Effector memory CD4-positive, alpha-beta T cell (primary cell): ENCODE data around the gene TFR2.

ENCODE experiments used
- DNase-seq, 3 donors: peaks; one replicate each; pipeline ENCODE4 v3.0.0-alpha.2; 2020
- H3K27ac ChIP-seq: 2 replicates; pipeline ENCODE4 v1.7.0; 2013; ENCODE audit warnings: mild to moderate bottlenecking, low read length, moderate library complexity; ENCODE audit not compliant: insufficient read depth, poor library complexity, severe bottlenecking
- H3K27me3 ChIP-seq: replicated peaks from 2 replicates; pipeline ENCODE4 v1.7.0; 2013; ENCODE audit warnings: mild to moderate bottlenecking, low read length; ENCODE audit not compliant: insufficient read depth, control insufficient read depth, poor library complexity, severe bottlenecking
- H3K36me3 ChIP-seq: 2 replicates; pipeline ENCODE4 v1.7.0; 2013; ENCODE audit warnings: mild to moderate bottlenecking, low read length, moderate library complexity; ENCODE audit not compliant: control insufficient read depth, insufficient read depth
- H3K4me1 ChIP-seq: 2 replicates; pipeline ENCODE4 v1.7.0; 2013; ENCODE audit warnings: low read length, mild to moderate bottlenecking; ENCODE audit not compliant: control insufficient read depth, insufficient read depth, poor library complexity, severe bottlenecking
- H3K4me3 ChIP-seq: 2 replicates; pipeline ENCODE4 v1.7.0; 2013; ENCODE audit warnings: low read length, low read depth, mild to moderate bottlenecking; ENCODE audit not compliant: insufficient read depth, poor library complexity, severe bottlenecking
- H3K9me3 ChIP-seq: 2 replicates; pipeline ENCODE4 v1.7.0; 2013; ENCODE audit warnings: mild to moderate bottlenecking, low read length, moderate library complexity; ENCODE audit not compliant: control insufficient read depth

TFR2 gene

DNA sequence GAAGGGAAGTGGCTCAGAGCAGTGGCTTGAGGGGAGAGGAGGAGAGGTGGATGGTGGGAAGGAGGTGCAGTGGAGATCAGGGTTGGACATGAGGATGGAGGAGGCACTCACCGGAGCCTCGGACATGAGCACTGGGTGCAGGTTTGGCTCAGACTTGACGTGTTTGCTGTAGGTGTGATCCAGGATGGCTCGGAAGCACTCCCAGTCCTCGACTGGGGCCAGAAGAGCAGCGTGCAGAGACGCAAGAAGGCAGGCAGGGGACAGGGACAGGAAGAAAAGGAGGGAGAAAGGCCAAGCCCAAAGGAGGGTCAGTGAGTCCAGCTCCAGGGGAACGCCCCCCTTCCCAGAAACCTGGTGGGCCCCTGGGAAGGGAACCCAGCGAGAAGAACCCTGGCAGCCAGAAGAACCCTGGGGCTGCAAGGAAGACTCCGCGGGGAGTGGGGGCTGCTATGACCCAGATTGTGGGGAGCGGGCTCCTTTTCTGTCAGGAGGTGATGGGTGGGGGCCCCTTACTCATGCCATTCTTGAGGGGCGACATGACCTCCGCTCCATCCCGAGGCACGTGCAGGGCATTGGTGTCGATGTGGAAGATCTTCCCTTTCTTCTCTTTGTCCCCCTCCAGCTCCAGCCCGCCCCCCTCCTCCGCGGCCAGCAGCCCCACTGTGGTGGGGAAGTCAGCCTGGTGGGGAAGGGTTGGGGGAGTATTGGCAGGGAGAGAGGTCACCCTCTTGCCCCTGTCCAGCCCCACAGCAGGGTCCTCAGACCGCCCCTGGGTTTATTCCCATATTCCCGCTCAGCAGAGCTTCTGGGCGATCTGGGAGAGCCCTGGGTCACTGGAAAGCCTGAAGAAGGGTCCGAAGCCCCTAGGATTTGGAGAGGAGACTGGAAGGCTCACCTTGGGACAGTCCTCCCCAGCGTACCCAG lies 13.8 kb upstream of the TFR2 start:
- Histone ChIP-seq H3K27me3 (peaks cover 26% of the 10 kb centered on the region), H3K36me3 (no peaks in the 10 kb centered on the region), H3K4me3 (no peak overlapping the region), H3K9me3 (no peaks in the 10 kb centered on the region), H3K4me1 (peaks cover 6% of the 10 kb centered on the region), H3K27ac (no peak overlapping the region)
- DNase-seq = no peak

- H3K27ac ChIP-seq = no peak overlapping the region
- no peak for DNase-seq
- no peak overlapping the region for H3K4me3 ChIP-seq
- H3K27me3 ChIP-seq = peaks cover 6% of the 10 kb centered on the region
- no peaks in the 10 kb centered on the region for H3K9me3 ChIP-seq
- no peaks in the 10 kb centered on the region for H3K4me1 ChIP-seq
- no peaks in the 10 kb centered on the region for H3K36me3 ChIP-seq
Measured at GRCh38 chr7:100649826-100650565, 8.6 kb upstream of the TFR2 start.

DNA sequence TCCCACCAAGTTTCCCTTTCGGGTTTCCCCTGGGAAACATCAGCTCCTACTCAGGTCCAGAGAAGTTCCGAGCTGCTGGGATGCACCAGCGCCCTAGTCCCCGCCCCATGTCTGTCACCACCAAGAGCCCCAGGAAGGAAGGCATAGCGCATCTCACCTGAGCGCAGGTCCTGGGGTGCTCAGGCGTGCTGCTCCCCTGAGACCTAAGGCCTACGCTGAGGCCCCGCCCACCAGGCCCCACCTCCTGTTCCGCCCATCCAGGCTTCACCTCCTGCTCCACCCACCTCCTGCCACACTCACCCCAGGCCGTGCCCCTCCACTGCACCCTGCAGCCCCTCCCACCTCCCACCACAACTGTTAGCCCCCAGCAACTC lies 1.2 kb upstream of the TFR2 start:
- Histone ChIP-seq H3K4me3 (no peak overlapping the region), H3K27me3 (no peaks in the 10 kb centered on the region)

DNA sequence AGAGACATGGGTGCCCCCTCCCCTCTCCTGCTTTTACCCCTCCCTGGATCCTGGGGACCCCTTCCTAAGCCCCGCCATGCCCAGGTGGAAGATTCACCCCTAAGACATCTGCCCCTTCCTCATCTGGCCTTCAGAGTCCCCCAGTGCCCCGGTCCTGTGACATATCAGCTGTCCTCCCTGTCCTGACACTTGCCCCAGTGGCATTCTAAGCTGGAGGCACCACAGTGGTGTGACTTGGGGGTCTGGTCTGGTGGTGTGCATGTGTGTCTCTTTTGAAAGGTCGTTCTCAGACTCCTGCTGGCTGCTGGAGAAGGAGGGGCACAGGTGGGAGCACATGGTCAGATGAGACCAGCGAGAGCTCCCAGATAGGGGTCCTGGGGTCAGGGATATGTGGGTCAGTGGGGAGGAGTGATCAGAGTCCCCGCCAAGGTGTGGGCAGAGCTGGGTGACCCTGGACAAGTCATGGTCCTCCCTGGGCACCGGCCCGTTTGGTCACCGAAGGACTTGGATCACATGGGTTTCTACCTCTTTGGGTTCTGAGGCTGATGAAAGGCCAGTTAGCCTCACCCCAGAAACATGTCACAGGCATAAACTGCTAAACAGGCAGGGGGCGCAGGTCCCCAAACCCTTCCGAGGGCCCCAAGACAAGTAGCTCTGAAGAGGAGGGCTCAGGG lies 645 bp upstream of the TFR2 start:
- Histone ChIP-seq H3K27ac (no peak overlapping the region), H3K4me3 (no peak overlapping the region), H3K27me3 (no peaks in the 10 kb centered on the region), H3K9me3 (no peaks in the 10 kb centered on the region), H3K36me3 (no peaks in the 10 kb centered on the region), H3K4me1 (no peaks in the 10 kb centered on the region)
- no peak for DNase-seq

More for the DNA sequence above, 1.2 kb upstream of the TFR2 start:
- Histone ChIP-seq H3K4me1 (no peaks in the 10 kb centered on the region), H3K27ac (no peak overlapping the region), H3K9me3 (no peaks in the 10 kb centered on the region), H3K36me3 (no peaks in the 10 kb centered on the region)
- DNase-seq = no peak

- Histone ChIP-seq H3K9me3 (no peaks in the 10 kb centered on the region), H3K4me1 (no peaks in the 10 kb centered on the region), H3K4me3 (no peak overlapping the region), H3K27me3 (no peaks in the 10 kb centered on the region), H3K27ac (no peak overlapping the region), H3K36me3 (no peaks in the 10 kb centered on the region)
- no peak for DNase-seq
Measured at GRCh38 chr7:100640517-100641440, 573 bp downstream of the TFR2 start.

DNA sequence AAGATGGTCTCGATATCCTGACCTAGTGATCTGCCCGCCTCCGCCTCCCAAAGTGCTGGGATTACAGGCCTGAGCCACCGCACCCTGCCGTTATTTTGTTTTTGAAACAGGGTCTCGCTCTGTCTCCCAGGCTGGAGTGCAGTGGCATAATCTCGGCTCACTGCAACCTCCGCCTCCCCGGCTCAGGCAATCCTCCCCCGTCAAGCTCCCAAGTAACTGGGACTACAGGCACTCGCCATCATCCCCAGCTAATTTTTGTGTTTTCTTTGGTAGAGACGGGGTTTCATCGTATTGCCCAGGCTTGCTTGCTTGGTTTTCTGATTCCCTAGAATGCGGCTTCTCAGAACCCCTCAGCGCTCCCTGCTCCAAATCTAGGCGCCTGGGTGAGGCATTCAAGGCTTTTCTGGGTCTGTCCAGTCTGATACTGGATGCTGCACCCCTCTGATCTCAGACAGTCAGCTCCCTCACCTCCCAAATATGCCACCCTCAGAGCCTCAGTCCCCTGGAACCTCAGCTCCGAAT lies 1.3 kb downstream of the TFR2 start:
- H3K4me3 ChIP-seq = no peak overlapping the region
- no peaks in the 10 kb centered on the region for H3K36me3 ChIP-seq
- H3K9me3 ChIP-seq = no peaks in the 10 kb centered on the region
- no peak overlapping the region for H3K27ac ChIP-seq
- DNase-seq = no peak
- H3K27me3 ChIP-seq = no peaks in the 10 kb centered on the region
- H3K4me1 ChIP-seq = no peaks in the 10 kb centered on the region

- peak overlapping the region; percentile 78 for H3K4me3 ChIP-seq
- no peaks in the 10 kb centered on the region for H3K36me3 ChIP-seq
- H3K4me1 ChIP-seq = peaks cover 9% of the 10 kb centered on the region
- no peaks in the 10 kb centered on the region for H3K27me3 ChIP-seq
- H3K9me3 ChIP-seq = no peaks in the 10 kb centered on the region
- H3K27ac ChIP-seq = peak overlapping the region; percentile 49
- peak; percentile 30 to 48 (median 38) for DNase-seq
Measured at GRCh38 chr7:100632951-100633717, 8.2 kb downstream of the TFR2 start.

GRCh38 chr7:100630066-100630465 lies 11.3 kb downstream of the TFR2 start:
- H3K27me3 ChIP-seq = no peaks in the 10 kb centered on the region
- peaks cover 23% of the 10 kb centered on the region for H3K4me1 ChIP-seq
- DNase-seq = no peak
- H3K9me3 ChIP-seq = no peaks in the 10 kb centered on the region
- no peak overlapping the region for H3K4me3 ChIP-seq
- H3K36me3 ChIP-seq = no peaks in the 10 kb centered on the region
- H3K27ac ChIP-seq = no peak overlapping the region
